Liver (tissue), 3 donors: ENCODE data around the gene R3HDM1.

Source experiments
- CTCF ChIP-seq: fragments of 150-350 bp; IDR thresholded peaks from 2 replicates; pipeline ENCODE4 v1.5.1; 2017; ENCODE audit warnings: improper control_type of control experiment, low read depth, low read length; ENCODE audit not compliant: missing input control
- MAX ChIP-seq: IDR thresholded peaks from 2 replicates; pipeline ENCODE4 v1.6.1; 2016; ENCODE audit warnings: antibody characterized with exemption
- RAD21 ChIP-seq, 2 donors: IDR thresholded peaks; 2 replicates each; pipeline ENCODE4 v1.6.1; 2016; ENCODE audit warnings: antibody characterized with exemption in 2 of 2, mild to moderate bottlenecking in 2 of 2
- REST ChIP-seq: IDR thresholded peaks from 2 replicates; pipeline ENCODE4 v1.6.1; 2016; ENCODE audit warnings: antibody characterized with exemption, mild to moderate bottlenecking
- SP1 ChIP-seq: IDR thresholded peaks from 2 replicates; pipeline ENCODE4 v1.6.1; 2018; ENCODE audit warnings: antibody characterized with exemption, mild to moderate bottlenecking
- TAF1 ChIP-seq: conservative IDR thresholded peaks from 2 replicates; pipeline ENCODE4 v1.6.1; 2016; ENCODE audit warnings: antibody characterized with exemption, mild to moderate bottlenecking
- YY1 ChIP-seq: IDR thresholded peaks from 2 replicates; pipeline ENCODE4 v1.6.1; 2016; ENCODE audit warnings: antibody characterized with exemption, mild to moderate bottlenecking
- donor health status: healthy.
- donor health status: healthy.

DNA sequence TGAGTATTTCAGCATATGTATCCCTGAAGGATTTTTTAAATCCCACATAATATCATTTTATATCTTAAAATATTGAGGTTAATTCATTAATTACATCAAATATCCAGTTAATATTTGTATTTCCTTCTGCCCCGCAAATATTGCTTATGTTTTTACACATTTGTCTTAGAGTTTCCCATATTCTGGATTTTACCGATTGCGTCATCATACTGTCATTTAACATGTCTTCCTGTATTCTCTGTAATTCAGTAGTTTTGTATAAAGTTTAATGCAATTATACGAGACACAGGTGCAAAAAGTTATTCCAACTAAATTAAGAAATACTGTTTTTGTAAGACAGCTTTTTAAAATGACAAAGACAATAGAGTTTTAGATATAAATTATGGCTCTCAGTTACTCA, 176.9 kb downstream of the R3HDM1 start:
- no peak for TF ChIP-seq RAD21 (IDR thresholded peaks at IDR 0.05)
- no peak for TF ChIP-seq CTCF
- no peak for TF ChIP-seq REST
- TF ChIP-seq YY1, result no peak
- TF ChIP-seq SP1, result no peak
- no peak for TF ChIP-seq TAF1
- TF ChIP-seq MAX, result no peak
